VCaP (cell line): ENCODE data around the gene LSM2.

Source experiments
- H3K27ac ChIP-seq: fragments of 450-650 bp; 2 replicates; pipeline ENCODE4 v1.5.1; 2017
- TF ChIP-seq, protein P1 (sequence below): fragments of 450-650 bp; conservative IDR thresholded peaks from 2 replicates; pipeline ENCODE4 v1.5.1; 2017; ENCODE audit warnings: mild to moderate bottlenecking, moderate library complexity

LSM2 gene

DNA sequence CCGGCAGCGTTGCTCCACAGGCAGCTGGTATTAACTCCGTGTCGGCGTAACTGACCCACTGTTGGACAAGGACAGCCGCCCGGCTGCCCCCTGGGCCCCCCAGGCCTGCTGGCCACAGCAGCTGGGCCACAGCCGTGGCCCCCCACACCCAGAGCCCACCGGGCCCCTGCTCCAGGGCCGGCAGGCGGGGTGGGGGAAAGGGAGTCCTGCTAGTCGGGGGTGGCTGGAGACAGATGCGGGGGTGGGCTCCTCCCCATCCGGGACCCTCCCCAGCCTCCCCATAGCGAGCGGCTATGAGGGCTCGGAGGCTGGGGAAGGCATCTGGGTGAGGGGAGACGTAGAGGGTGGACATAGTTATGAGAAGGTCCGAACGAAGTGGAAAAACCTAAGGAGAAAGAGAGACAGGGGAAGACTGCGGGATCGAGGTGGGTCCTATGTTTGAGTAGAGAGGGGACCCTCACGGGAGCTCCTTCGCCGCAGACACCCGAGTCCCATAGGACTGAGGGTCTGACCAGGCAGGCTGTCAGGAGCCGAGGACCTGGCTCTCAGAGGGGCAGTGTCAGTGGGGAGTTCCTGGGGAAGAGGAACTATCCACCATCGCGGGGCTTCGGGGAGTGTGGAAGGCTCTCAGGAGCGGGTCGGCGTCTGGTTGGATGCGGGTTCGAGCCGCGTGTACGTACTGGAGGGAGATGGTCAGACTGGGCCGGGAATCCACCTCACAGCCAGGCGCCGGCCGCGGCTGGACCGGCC, 11.7 kb downstream of the LSM2 start:
- TF ChIP-seq, protein P1, sequence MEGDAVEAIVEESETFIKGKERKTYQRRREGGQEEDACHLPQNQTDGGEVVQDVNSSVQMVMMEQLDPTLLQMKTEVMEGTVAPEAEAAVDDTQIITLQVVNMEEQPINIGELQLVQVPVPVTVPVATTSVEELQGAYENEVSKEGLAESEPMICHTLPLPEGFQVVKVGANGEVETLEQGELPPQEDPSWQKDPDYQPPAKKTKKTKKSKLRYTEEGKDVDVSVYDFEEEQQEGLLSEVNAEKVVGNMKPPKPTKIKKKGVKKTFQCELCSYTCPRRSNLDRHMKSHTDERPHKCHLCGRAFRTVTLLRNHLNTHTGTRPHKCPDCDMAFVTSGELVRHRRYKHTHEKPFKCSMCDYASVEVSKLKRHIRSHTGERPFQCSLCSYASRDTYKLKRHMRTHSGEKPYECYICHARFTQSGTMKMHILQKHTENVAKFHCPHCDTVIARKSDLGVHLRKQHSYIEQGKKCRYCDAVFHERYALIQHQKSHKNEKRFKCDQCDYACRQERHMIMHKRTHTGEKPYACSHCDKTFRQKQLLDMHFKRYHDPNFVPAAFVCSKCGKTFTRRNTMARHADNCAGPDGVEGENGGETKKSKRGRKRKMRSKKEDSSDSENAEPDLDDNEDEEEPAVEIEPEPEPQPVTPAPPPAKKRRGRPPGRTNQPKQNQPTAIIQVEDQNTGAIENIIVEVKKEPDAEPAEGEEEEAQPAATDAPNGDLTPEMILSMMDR: no peak
- peak overlapping the region; percentile 96 for H3K27ac ChIP-seq

DNA sequence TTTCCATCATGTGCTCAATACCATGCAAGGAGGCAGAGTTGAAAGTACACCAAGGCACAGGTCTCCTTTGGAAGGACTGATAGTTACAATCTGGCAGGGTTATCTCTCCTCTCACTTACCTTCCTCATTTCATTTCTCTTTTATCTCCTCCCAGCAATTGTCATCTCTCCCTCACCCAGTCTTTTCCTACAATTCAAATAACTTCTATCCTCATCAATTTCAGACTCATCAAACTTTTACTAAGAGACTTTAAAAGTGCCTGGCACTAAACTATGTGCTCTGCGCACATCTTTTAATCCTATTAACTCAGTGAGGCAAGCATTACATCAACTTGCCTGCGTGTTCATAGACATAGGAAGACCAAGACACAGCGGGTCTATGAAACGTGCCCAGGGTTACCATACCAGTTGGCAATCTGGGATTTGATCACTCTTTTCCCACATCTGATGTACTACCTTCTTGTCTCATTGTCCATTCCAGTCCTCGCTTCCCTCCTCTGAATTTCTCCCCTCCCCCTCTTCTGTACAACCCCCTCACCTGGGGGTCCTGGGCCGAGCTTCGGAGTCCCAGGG, 12.4 kb downstream of the LSM2 start:
- TF ChIP-seq, protein P1: no peak
- H3K27ac ChIP-seq: peak overlapping the region; percentile 96

DNA sequence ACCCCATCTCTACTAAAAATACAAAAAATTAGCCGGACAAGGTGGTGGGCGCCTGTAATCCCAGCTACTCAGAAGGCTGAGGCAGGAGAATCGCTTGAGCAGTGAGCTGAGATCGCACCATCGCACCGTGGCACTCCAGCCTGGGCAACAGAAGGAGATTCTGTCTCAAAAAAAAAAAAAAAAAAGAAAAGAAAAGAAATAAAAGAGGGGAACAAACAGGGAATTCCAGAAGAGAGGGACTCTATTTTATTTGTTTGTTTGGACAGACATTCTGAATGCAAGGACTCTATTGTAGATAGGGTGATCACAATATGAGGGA, 12.9 kb downstream of the LSM2 start:
- peak overlapping the region; percentile 96 for H3K27ac ChIP-seq

DNA sequence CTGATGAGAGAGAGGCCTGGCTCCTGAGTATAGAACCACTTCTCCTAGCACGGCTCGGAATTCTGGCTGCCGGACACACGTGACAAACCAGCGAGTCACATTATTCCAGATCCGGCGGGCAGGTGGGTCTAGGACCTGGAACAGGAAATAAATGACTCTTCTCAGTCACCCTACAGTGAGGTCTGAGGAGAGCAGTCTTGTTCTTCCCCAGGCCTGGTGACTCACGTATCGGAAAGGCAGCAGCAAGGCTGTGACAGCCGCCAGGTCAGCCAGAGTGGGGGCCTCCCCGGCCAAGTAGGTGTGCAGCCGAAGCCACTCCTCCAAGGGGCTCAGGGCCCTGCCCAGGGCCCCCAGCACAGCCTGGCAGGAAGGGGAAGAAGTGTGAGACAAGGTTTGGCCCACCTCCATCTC, 14.0 kb downstream of the LSM2 start:
- H3K27ac ChIP-seq: peak overlapping the region; percentile 96; the same call in 1 of the 2 replicates
- TF ChIP-seq, protein P1: no peak

DNA sequence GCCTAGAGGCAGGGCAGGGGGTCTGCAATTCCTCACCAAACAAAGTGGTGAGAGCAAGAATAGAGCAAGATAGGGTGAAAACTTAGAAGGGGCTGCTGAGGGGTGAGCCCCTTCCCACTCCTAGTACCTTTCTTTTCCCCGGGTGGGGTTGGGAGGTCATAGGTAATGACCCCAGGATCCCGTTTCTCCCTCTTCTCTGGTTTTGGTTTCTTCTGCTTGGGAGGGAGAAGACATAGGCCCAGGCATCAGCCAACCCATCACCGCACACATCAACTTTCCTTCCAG, 14.7 kb downstream of the LSM2 start:
- no peak overlapping the region for H3K27ac ChIP-seq
- TF ChIP-seq, protein P1: no peak

DNA sequence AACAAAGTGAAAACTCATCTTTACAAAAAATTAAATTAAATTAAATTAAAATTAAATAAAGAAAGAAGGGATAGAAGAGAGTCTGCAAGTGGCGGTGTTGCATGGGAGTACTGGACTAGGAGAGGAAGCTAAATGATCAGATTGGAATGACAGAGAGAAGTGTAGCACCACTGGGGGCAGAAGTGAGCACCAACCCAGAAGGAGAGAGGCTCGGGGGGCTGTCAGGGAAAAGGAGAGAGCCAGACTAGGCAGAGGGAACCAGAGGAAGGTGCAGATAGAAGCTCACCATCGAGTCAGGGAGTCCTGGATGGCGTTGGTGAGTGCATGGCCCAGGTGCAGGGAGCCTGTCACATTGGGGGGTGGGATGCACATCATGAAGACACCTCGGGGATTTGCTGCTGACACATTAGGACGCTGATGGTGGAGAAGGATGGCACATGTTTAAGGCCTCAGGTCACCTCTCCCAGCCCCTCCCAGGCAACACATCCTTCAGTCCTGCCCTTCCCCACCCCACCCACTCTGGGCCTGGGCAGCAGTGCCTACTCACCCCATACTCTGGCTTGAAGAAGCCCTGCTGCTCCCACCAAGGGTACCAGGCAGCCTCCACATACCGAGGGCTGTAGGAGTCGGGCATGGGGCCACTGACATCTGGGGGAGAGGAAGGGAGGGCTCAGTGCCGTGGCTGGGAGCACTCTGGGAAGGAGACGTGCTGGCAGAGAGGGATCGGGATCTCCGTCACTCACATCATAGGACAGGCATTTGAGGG, 15.3 kb downstream of the LSM2 start:
- no peak overlapping the region for H3K27ac ChIP-seq
- TF ChIP-seq, protein P1: peak; percentile 76

DNA sequence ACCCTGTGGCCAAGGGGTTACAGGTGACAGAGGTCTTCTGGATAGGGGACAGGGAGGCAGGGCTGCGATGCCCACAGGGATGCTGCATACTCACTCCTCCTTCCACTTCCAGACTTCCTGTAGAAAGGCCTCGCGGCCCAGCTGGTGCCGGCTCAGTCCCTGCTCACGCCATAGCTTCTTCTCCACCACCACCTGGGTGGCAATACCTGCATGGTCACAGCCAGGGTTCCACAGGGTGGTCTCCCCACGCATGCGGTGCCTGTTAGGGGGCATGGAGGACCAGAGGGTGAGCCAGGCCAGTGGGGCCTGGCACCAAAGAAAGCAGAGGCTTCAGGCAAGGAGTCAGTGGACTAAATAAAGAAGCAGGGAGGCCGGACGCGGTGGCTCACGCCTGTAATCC, 21.3 kb downstream of the LSM2 start:
- H3K27ac ChIP-seq: no peak overlapping the region
- TF ChIP-seq, protein P1: no peak
